Measurements from ENCODE around the gene SEC16A.

The SEC16A gene

GRCh38 chr9:136434580-136435169 lies 48.2 kb downstream of the SEC16A start:
- Histone ChIP-seq H3K27me3 (ENCODE audit: insufficient read depth, poor library complexity, severe bottlenecking) (no peaks in the 10 kb centered on the region), H3K27ac (replicated peaks) (no peak overlapping the region), H3K4me3 (replicated peaks; ENCODE audit: insufficient read depth, low read length) (no peak overlapping the region)

GRCh38 chr9:136433849-136434579 lies 48.8 kb downstream of the SEC16A start:
- H3K27ac ChIP-seq (replicated peaks): no peak overlapping the region
- no peak for DNase-seq (ENCODE audit: low read depth in 1 of 2, low spot score in 1 of 2)
- no peaks in the 10 kb centered on the region for H3K27me3 ChIP-seq (ENCODE audit: insufficient read depth, poor library complexity, severe bottlenecking)
- TF ChIP-seq REST (IDR thresholded peaks at IDR 0.05; ENCODE audit: insufficient replicate concordance, low read depth): no peak
- no peak for TF ChIP-seq GABPA (IDR thresholded peaks at IDR 0.05; ENCODE audit: low read depth)
- TF ChIP-seq POLR2AphosphoS5 (IDR thresholded peaks at IDR 0.05; ENCODE audit: low read depth): no peak
- no peak for TF ChIP-seq CTCF (IDR thresholded peaks at IDR 0.05; ENCODE audit: insufficient read depth, low read length)
- no peak for TF ChIP-seq SPI1 (IDR thresholded peaks at IDR 0.05; ENCODE audit: borderline replicate concordance, low read depth)
- H3K4me3 ChIP-seq (replicated peaks; ENCODE audit: insufficient read depth, low read length): no peak overlapping the region

More at GRCh38 chr9:136434580-136435169, 48.2 kb downstream of the SEC16A start:
- TF ChIP-seq REST (IDR thresholded peaks at IDR 0.05; ENCODE audit: insufficient replicate concordance, low read depth): no peak
- no peak for DNase-seq (ENCODE audit: low read depth in 1 of 2, low spot score in 1 of 2)

DNA sequence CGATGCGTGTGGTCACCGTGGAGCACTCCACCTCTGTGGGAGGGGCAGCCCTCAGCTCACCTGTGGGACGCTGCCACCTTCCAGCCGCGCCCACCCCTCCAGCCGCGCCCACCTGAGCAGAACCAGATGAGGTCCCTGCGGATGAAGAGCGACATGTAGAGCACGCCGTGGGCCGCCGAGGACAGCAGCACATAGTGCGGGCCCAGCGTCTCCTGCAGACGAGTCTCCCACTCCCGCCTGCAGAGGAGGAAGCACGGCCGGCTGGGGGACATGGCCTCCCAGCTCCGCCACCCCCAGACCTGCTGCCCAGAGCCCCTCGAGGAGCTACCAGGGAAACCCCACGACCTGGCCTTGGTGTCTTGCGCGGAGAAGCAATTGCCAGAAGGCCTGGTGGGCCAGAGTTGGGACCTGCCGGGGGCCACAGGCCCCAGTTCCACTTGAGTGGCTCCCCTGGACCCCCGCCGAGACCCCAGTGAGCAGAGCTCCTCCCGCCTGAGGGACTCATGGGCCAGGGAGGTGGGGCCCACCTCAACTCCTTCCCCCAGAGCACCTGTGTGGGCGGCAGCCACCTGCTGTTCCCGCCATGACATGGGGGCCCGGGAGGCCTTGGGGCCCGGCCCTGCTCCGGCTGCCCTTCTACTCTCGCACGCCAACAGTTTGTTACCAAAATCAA lies 49.7 kb downstream of the SEC16A start:
- TF ChIP-seq REST (IDR thresholded peaks at IDR 0.05; ENCODE audit: insufficient replicate concordance, low read depth) (no peak), CTCF (IDR thresholded peaks at IDR 0.05; ENCODE audit: insufficient read depth, low read length) (no peak), SPI1 (IDR thresholded peaks at IDR 0.05; ENCODE audit: borderline replicate concordance, low read depth) (no peak), POLR2AphosphoS5 (IDR thresholded peaks at IDR 0.05; ENCODE audit: low read depth) (no peak), GABPA (IDR thresholded peaks at IDR 0.05; ENCODE audit: low read depth) (no peak)
- no peak for DNase-seq (ENCODE audit: low read depth in 1 of 2, low spot score in 1 of 2)
- H3K4me3 ChIP-seq (replicated peaks; ENCODE audit: insufficient read depth, low read length): no peak overlapping the region
- H3K27me3 ChIP-seq (ENCODE audit: insufficient read depth, poor library complexity, severe bottlenecking): no peaks in the 10 kb centered on the region
- H3K27ac ChIP-seq (replicated peaks): no peak overlapping the region
